GM12878 (cell line): ENCODE measurements around the gene SLC35G6. TPM values are rescaled to one million over a fixed set of nuclear protein-coding genes. Genes with fewer than 3 reads are reported as not detected.

Experiments
- ATAC-seq: fragments of 200-7000 bp; cut with Tn5 transposase; 3 replicates; pipeline ENCODE4 v1.9.1; 2020; ENCODE audit warnings: mild to moderate bottlenecking, moderate library complexity
- BruUV-seq: library from RNA; stranded (reverse); fragments of 400-500 nt; replicated peaks from 2 replicates; lab custom pipeline; 2021; lab: Mats Ljungman, UMichigan
- CTCF ChIA-PET: fragments of 300-600 bp; sonication (Branson Sonifier 250); formaldehyde crosslinking; extraction: SDS; loops from one replicate; lab custom pipeline; 2021; ENCODE audit warnings: inconsistent platforms; lab: Yijun Ruan, JAX
- POLR2A ChIA-PET: fragments of 350-600 bp; formaldehyde crosslinking; extraction: SDS; loops from one replicate; lab custom pipeline; 2021; ENCODE audit warnings: inconsistent platforms; lab: Charles Lee
- RAD21 ChIA-PET: fragments of 300-600 bp; sonication (Branson Sonifier 250); formaldehyde crosslinking; loops from one replicate; lab custom pipeline; 2023; ENCODE audit warnings: antibody characterized with exemption; ENCODE audit not compliant: unreplicated experiment; lab: Charles Lee
- SMC1A ChIA-PET: fragments of 300-600 bp; sonication (Branson Sonifier 250); formaldehyde crosslinking; loops from one replicate; lab custom pipeline; 2023; ENCODE audit not compliant: unreplicated experiment, uncharacterized antibody; lab: Charles Lee
- DNase-seq: peaks from one replicate; pipeline ENCODE4 v3.0.0-alpha.2; 2011; ENCODE audit warnings: low read depth, low spot score
- FAIRE-seq: peaks from 3 replicates; lab custom pipeline; 2011; peaks lifted over from hg19 to GRCh38; lab: Jason Lieb, UNC
- H2AFZ ChIP-seq: 2 replicates; pipeline ENCODE4 v1.6.0; 2011; ENCODE audit warnings: low read depth, low read length, control low read depth; ENCODE audit not compliant: control insufficient read depth
- H3K27ac ChIP-seq: 2 replicates; pipeline ENCODE4 v1.5.1; 2011; ENCODE audit warnings: control low read depth; ENCODE audit not compliant: control insufficient read depth, insufficient read depth
- H3K27me3 ChIP-seq, 2 experiments: replicated peaks in 1 of 2; 2 replicates each; pipeline versions ENCODE4 v1.6.0 to v1.6.1; 2011; ENCODE audit warnings: low read length in 1 of 2; ENCODE audit not compliant: control insufficient read depth in 2 of 2, insufficient read depth in 2 of 2
- H3K36me3 ChIP-seq, 2 experiments: 2 replicates each; pipeline ENCODE4 v1.5.1; 2011; ENCODE audit warnings: low read length in 1 of 2; ENCODE audit not compliant: control insufficient read depth in 2 of 2, insufficient read depth in 2 of 2
- H3K4me1 ChIP-seq: 2 replicates; pipeline ENCODE4 v1.6.1; 2011; ENCODE audit warnings: mild to moderate bottlenecking, low read length, moderate library complexity, mixed read lengths; ENCODE audit not compliant: control insufficient read depth, insufficient read depth
- H3K4me2 ChIP-seq: 2 replicates; pipeline ENCODE4 v1.6.0; 2011; ENCODE audit warnings: control low read depth; ENCODE audit not compliant: control insufficient read depth, insufficient read depth
- H3K4me3 ChIP-seq: fragments of 200-600 bp; sonication (generic); 2 replicates; pipeline ENCODE4 v1.5.1; 2016
- H3K79me2 ChIP-seq: 2 replicates; pipeline ENCODE4 v1.6.0; 2011; ENCODE audit warnings: low read length; ENCODE audit not compliant: control insufficient read depth, insufficient read depth
- H3K9ac ChIP-seq: 2 replicates; pipeline ENCODE4 v1.8.0; 2011; ENCODE audit warnings: low read length, control low read depth, mixed read lengths; ENCODE audit not compliant: control insufficient read depth, insufficient read depth
- H3K9me3 ChIP-seq: replicated peaks from 3 replicates; pipeline ENCODE4 v1.5.1; 2011; ENCODE audit warnings: mild to moderate bottlenecking, low read length; ENCODE audit not compliant: control insufficient read depth, insufficient read depth
- H4K20me1 ChIP-seq: 2 replicates; pipeline ENCODE4 v1.6.0; 2011; ENCODE audit not compliant: control insufficient read depth, insufficient read depth
- CEBPZ ChIP-seq: fragments of 150-350 bp; IDR thresholded peaks from 2 replicates; pipeline ENCODE4 v1.6.1; 2016; ENCODE audit warnings: low read depth, low read length
- CHD2 ChIP-seq: IDR thresholded peaks from 2 replicates; pipeline ENCODE4 v1.6.1; 2011; ENCODE audit warnings: low read depth, low read length, improper control_type of control experiment, borderline replicate concordance
- CHD4 ChIP-seq: fragments of 200-600 bp; sonication (generic); IDR thresholded peaks from 2 replicates; pipeline ENCODE4 v1.6.1; 2016; ENCODE audit warnings: mild to moderate bottlenecking
- ELK1 ChIP-seq: IDR thresholded peaks from 2 replicates; pipeline ENCODE4 v1.6.1; 2012; ENCODE audit warnings: low read depth, low read length, improper control_type of control experiment
- GABPA ChIP-seq: IDR thresholded peaks from 2 replicates; pipeline ENCODE4 v1.6.1; 2014; ENCODE audit warnings: antibody characterized with exemption, low read depth, mild to moderate bottlenecking, inconsistent platforms
- KDM1A ChIP-seq: fragments of 200-600 bp; sonication (generic); IDR thresholded peaks from 2 replicates; pipeline ENCODE4 v1.6.1; 2016; ENCODE audit warnings: borderline replicate concordance
- MEF2A ChIP-seq: IDR thresholded peaks from 2 replicates; pipeline ENCODE4 v1.6.1; 2011; ENCODE audit warnings: low read depth, mild to moderate bottlenecking, low read length, moderate library complexity; ENCODE audit not compliant: insufficient read depth
- MTA3 ChIP-seq: IDR thresholded peaks from 2 replicates; pipeline ENCODE4 v1.6.1; 2012; ENCODE audit warnings: low read length, inconsistent platforms, borderline replicate concordance
- SMC3 ChIP-seq: IDR thresholded peaks from 2 replicates; pipeline ENCODE4 v1.6.1; 2011; ENCODE audit warnings: low read length, improper control_type of control experiment, borderline replicate concordance
- TCF3 ChIP-seq: IDR thresholded peaks from 2 replicates; pipeline ENCODE4 v1.6.1; 2012; ENCODE audit warnings: low read depth, mild to moderate bottlenecking, low read length, borderline replicate concordance; ENCODE audit not compliant: insufficient read depth
- USF2 ChIP-seq: IDR thresholded peaks from 2 replicates; pipeline ENCODE4 v1.6.1; 2011; ENCODE audit warnings: low read depth, low read length, improper control_type of control experiment, borderline replicate concordance
- WGBS: methylation state at CpG from one replicate; pipeline ENCODE4 v1.1.6; 2016; ENCODE audit warnings: low lambda C conversion rate; ENCODE audit not compliant: insufficient replicate concordance, insufficient coverage; ENCODE audit errors: missing lambda C conversion rate; 5-methylcytosine and 5-hydroxymethylcytosine counted together
- in situ Hi-C: fragments of 300-500 bp; cut with MboI; formaldehyde crosslinking; loops from 9 replicates; pipeline ENCODE4 v1.14.3; 2018; ENCODE audit warnings: mixed read lengths
- intact Hi-C: fragments of 100-400 bp; cut with micrococcal nuclease; formaldehyde crosslinking; loops from one replicate; pipeline ENCODE4 v1.14.2; 2022; ENCODE audit not compliant: unreplicated experiment
- polyA plus RNA-seq, 11 experiments: library from polyadenylated mRNA; depleted of rRNA in 4 of 11; unstranded in 6 of 11; stranded (reverse) in 5 of 11; fragments of >200 nt; fragmentation: Nextera tagmentation in 4 of 11; fragmentation: Illumina TruSeq in 1 of 11; extraction: Ambion mirVana in 4 of 11; extraction: Trizol in 1 of 11; gene quantifications; 1 replicate in 1 of 11; 2 replicates in 10 of 11; pipeline versions ENCODE4 v1.2.1 to v1.2.3, GENCODE V29; 2011 to 2016; ENCODE audit warnings: inconsistent platforms in 2 of 11, missing spikeins in 2 of 11, low read depth in 1 of 11
- total RNA-seq, 4 experiments: library from RNA; depleted of rRNA in 3 of 4; stranded (reverse); fragments of >200 nt in 3 of 4; fragmentation: Illumina TruSeq in 1 of 4; extraction: Trizol in 1 of 4; gene quantifications; 2 replicates each; pipeline versions ENCODE4 v1.2.1 to v1.2.3, GENCODE V29; 2013 to 2021

SLC35G6 gene
- total and polyA plus RNA-seq, 10 of the 15 experiments (the other 5 are each of a cell fraction or from before 2014, with no cell fraction given) = 0.20 TPM; not detected in 9

- TF ChIP-seq KDM1A (no peak), CHD4 (no peak), SMC3 (no peak), MTA3 (no peak), CHD2 (no peak), MEF2A (no peak), TCF3 (no peak), ELK1 (no peak), USF2 (no peak), GABPA (no peak), CEBPZ (no peak)
- CTCF ChIA-PET = interaction anchor here (1.0 to 2.7 kb wide), 3 partner anchors 12 to 74 kb away, joined by 3 to 20 read pairs (median 3); no protein-coding TSS in a partner anchor
- no peak overlapping the region for H3K9ac ChIP-seq
- no peaks in the 10 kb centered on the region; the same call in 1 of the 2 replicates for H3K79me2 ChIP-seq
- BruUV-seq = no TSS peak
- RAD21 ChIA-PET = interaction anchor here (2.5 kb wide), 1 partner anchor 118 kb away, joined by 12 read pairs; the partner anchor contains the start of gene SENP3
- H3K4me3 ChIP-seq = no peak overlapping the region
- DNase-seq = no peak
- no peak for ATAC-seq
- POLR2A ChIA-PET = interaction anchor here (0.7 to 8.2 kb wide), 6 partner anchors 9 to 119 kb away, joined by 3 to 63 read pairs (median 8); partner anchors contain the start of genes POLR2A and SENP3
- 95% methylated on average over 2 of the region's 2 CpGs for WGBS
- H3K27me3 ChIP-seq = peaks cover 1 to 4% of the 10 kb centered on the region in 2 experiments; a peak in 3 of 4 replicates
- no peaks in the 10 kb centered on the region for H4K20me1 ChIP-seq
- no peak overlapping the region for H2AFZ ChIP-seq
- intact Hi-C loops = no loop called here
- H3K9me3 ChIP-seq = no peaks in the 10 kb centered on the region
- H3K27ac ChIP-seq = no peak overlapping the region
- peaks cover 27% of the 10 kb centered on the region for H3K4me1 ChIP-seq
- H3K36me3 ChIP-seq = no peaks in the 10 kb centered on the region
- in situ Hi-C loops = no loop called here
- SMC1A ChIA-PET = interaction anchor here (1.1 to 1.9 kb wide), 3 partner anchors 11 to 119 kb away, joined by 3 to 8 read pairs (median 8); partner anchors contain the start of genes SLC35G6 and ZBTB4
- no peak for FAIRE-seq
- no peak overlapping the region for H3K4me2 ChIP-seq
Observed at GRCh38 chr17:7442142-7442541, 39.1 kb upstream of the SLC35G6 start.
